SH-SY5Y (cell line): ENCODE data around the gene CLEC4C.

ENCODE experiments used
- GATA2 ChIP-seq: IDR thresholded peaks from 2 replicates; pipeline ENCODE4 v1.6.1; 2011; ENCODE audit warnings: mild to moderate bottlenecking, low read depth, low read length
- GATA3 ChIP-seq: IDR thresholded peaks from 2 replicates; pipeline ENCODE4 v1.6.1; 2011; ENCODE audit warnings: low read depth, mild to moderate bottlenecking, low read length, moderate library complexity

- TF ChIP-seq GATA3, result no peak
- no peak for TF ChIP-seq GATA2
Observed at GRCh38 chr12:7716381-7716780, 30.8 kb downstream of the CLEC4C start.
